ENCODE measurements around the gene EPB41L1.
A peak's percentile ranks its signal among the peaks of the same experiment; 100 is the strongest.

Gene EPB41L1

DNA sequence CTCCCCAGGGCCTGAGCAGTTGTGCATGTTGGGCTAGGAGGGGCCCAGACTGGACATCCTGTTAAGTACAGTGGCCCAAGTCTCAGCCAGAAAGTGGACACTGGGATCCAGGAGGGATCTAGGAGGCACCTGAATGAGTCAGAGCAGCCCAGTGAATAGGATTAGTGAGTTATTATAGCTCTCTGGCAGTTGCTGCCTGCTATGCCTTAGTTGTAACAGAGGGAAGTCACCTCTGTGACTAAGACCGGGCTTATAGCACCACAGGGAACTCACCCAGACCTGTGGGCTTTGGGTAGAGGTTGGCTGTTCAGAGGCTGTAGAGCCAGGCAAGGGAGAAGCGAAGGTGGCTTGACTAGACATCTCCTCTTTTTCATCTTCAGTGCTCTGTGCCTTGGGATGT lies 42.7 kb downstream of the EPB41L1 start:
- DNase-seq: no peak

DNA sequence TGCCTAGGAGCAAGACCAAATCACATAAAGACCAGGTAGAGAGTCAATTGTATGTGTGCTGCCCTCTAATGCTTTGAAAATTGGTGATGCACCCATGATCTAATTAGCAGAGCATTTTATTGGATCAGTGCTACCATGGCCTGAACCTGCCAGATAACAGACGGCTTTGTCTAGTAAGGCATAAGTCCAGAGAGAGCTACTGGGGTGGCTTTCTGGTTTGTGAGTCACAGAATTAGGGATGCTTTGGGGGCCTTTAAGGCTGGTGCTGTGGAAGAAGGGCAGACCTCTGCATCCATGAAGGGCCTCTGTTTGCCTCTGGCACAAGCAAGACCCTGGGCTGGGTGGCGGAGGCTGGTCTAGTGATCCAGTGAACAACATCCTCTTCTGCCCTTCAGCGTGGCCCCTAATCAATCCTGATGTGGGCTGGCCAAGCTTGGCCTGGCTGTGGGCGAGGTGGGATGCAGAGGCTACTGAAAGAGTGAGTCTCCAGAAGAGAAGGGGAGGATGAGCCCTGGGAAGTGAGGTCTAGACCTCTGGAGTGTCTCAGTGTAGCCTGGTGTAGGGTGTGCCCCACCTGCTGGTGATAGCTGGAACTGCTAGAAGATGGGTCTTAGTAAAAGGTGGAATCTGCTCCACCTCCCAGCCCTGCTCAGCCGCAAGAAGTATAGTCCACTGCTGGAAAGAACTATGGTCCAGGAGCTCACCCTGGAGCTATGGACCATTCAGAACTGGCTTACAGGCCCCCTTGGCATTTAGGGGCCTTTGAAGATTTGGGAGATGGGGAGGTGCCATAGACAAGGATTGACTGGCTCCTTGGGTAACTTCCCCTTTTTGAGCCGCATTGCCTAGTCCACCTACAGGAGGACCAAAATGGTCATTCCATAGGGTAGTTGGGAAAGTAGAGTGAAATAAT lies 45.1 kb downstream of the EPB41L1 start:
- peak; percentile 73 for DNase-seq

DNA sequence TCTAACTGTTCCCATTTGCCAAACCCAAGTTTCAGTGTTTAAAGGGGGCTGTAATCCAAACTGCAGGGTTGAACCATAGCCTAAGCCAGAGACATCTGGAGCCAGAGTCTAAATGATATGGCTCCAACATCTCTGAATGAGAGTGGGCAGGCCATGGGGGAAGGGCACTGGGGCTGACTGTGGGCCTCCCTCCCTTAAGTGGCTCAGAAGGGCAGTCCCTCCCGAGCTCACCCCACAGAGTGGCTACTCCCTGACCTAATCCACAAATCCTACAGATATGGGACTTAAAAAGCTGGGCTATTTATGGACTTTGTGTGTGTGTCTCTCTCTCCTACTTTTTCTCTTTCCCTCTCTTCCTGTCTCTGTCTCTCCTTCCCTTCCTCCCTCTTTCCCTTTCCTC lies 45.9 kb downstream of the EPB41L1 start:
- DNase-seq: no peak

DNA sequence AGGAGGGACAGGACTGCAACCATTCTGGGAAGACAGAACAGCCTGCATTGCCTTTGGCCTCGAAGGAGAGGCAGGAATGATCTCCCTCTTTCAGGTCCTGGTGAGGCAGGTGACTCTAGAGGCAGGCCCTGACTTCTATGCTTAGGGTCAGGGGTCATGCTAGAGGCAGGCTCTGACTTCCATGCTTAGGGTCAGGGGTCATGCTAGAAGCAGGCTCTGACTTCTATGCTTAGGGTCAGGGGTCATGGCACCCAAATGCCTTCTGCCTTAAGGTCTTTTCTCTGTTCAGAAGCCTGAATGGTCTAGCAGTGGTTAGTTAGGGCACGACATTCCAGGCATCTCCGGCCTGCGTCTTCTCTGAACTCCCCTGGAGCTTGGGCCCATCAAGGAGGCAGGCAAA lies 46.7 kb downstream of the EPB41L1 start:
- DNase-seq: no peak

DNA sequence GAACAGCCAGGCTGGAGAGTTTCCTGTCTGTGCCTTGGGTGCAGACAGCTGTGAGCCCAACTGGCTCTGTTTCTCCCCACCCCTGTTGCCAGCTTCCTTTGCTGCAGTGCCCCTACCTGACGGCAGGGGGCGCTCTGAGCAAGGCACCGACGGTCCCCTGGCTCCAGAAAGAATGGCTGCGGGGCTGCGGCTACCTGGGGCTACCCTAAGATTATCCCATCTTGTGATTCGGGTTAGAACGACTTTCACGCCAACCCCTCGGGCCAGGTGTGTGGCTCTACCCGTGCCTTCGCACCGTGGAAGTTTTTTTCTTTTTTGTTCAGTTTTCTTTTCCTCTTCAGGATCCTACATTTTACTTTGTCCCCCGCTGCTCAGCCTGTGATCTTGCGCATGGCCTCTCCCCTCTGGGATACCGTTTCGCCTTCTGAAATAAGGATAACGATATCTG lies 48.4 kb downstream of the EPB41L1 start:
- peak; percentile 70 for DNase-seq

DNA sequence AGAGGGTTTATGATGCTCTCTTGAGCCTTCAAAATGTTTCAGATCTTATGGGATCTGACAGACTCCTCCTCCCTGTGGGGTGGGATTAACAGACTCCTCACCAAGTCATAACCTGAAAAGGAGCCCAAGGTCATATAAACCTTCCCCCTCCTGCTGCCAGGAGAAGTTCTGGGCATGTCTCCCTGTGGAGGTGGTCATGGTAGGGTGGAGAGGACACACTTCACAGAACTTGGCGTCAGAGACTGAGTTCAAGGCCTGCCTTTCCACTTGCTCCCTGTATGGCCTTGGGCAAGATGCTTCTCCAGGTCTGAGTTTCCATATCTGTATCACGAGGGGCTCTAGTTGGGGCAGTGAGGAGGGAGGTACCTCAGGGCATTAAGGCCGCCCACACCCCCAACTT lies 49.3 kb downstream of the EPB41L1 start:
- DNase-seq: no peak

DNA sequence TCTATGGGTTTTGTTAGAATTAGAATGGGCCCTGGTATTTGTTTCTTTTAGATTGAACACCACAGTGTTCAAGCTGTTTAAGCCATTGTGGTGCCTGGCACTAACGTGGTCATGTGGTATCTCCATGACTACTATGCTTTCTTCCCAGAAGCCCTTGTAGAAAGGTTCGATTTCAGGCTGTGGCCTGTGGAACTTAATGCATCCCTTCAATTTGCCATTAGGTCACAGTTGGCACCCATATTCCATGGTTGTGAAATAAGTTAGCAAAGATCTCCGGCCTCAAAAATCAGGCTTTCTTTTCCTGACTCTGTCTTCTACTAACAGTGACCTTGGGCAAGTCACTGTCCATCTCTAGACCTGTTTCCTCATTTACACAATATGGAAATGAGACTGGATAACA lies 50.5 kb downstream of the EPB41L1 start:
- no peak for DNase-seq

DNA sequence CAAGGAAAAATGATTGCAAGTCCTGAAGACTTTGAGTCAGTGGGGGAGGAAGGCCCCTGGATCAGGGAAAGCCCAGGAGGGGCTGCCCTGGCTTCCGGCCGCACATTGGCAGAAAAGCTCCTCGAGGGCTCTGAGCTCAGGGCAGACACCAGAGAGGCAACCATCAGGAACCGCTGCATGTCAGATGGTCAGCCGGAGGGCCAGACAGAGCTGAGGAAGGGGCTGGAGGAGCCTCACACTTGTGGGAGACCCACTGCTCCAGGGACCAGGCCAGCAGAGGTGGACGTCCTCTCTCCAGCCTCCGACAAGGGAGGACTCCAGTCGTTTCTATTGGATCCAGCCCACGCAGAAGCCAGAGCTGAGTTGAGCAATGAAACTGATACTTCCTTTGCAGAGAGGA lies 51.5 kb downstream of the EPB41L1 start:
- DNase-seq: no peak

DNA sequence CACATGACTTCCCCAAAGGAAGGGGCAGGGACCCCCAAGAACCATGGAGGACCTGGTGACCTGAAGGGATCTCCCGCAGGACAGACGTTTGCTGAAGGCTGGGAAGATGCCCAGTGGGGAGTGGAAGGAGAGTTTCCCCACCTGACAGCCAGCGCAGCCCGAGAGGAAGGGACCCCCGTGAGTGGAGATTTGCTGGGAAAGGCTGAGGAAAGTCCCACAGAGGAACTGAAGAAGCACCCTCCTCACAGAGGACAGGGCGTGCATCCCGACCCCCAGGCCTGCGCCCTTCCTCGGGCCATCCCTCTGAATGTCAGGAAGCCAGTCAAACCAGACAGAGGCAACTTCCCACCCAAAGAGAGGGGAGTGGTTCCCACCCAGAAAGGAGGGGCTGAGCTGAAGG lies 52.1 kb downstream of the EPB41L1 start:
- DNase-seq: no peak

DNA sequence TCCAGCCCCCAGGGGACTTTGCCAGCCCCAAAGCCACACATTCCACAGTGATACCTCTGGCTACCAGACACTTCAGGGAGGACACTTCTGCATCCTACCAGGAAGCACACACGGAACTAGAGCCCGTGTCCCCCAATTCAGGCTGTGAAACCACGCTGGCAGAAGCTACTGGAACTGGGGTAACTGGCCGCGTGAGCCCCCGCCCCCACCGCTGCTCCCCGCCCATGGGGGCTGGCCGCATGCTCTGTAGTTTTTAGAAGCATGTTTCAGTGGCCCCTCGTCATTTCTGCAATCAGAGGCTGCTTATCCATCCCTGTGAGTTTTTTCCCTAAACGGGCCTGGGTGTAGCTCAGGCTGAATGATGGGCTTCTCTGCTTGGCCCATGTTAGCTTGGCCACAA lies 53.1 kb downstream of the EPB41L1 start:
- DNase-seq: no peak

DNA sequence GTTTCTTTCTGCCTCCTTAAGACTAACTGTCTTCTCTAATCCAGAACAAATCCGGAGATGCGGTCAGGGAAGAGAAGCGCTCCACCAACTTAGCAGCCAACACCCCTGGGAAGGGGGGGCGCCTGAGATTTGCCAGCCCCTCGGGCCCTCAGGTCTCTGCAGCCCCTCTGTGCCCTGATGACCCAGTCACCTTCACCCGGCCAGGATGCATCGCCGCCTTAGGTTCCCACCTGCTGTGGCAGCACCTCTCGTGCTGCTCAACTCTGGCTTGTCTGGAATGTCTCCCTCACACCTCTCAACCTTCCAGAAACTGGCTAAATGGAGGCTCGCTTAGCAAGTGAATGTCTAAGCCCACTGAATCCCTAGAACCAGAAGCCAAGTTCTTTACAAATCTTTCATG lies 53.7 kb downstream of the EPB41L1 start:
- no peak for DNase-seq

DNA sequence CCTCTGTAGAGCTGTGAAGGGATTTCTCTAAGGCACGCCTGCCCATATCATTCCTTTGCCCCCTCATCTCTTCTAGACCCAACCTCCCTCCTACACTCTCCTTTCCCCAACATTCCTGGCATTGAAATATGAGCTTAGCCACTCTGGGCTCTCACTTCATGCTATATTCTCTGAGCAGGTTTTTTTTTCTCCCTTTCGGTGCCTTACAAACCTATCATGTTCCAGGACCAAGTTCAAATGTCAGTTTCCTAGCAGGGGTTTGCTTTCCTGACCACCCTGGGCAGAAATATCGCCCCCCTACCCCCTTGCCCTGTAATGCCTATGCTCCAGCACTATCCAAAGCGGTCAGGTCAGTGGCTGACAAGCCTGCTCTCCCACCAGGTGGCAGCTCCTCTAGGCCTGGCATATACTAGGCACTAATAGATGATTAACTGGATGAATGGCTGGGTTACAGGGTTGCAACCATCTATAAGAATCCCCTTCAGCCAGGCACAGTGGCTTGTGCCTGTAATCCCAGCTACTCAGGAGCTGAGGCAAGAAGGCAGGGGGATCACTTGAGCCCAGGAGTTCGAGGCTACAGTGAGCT lies 56.0 kb downstream of the EPB41L1 start:
- DNase-seq: no peak

DNA sequence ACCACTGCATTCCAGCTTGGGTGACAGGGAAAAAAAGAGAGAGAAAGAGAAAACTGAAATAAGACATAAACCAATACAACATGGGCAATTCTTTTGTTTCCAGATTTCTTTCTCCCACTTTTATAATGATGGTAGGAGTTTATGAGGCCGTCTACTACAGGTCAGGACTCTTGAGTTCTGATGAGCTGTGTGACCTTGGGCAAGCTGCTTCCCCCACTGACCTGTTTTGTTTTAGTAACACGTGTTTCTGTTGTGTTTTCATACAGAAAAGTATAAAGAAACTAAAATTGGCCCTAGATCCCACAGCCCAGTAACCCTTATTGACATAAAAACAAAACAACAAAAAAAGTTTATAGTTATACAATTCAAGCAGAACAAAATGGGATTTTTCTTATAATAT lies 58.8 kb downstream of the EPB41L1 start:
- DNase-seq: no peak

DNA sequence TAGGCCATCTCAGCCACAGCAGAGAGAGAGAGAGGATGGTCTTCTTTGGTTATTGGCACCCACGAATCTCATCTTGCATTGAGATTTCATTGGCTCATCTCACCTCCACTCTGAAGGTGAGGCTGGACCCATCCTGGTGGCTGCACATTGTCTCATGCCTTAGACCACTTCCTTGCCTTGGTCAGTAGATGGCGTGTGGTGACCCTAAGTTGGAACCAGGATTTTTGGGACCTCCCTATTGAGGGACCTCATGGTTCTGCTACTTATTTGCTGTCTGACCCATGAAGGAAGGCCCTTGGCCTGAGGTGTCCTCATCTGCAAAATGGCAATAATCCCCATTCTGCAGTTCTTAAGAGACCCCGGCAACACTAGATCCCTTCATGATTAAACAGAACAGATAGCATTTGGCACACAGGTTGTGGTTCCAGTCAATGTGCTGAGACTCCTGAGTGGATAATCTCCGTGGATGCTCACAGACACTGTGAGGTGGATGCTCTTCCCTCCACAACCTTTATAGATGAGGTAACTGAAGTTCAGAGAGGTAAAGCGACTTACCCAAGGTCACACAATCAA lies 60.2 kb downstream of the EPB41L1 start:
- DNase-seq: no peak

DNA sequence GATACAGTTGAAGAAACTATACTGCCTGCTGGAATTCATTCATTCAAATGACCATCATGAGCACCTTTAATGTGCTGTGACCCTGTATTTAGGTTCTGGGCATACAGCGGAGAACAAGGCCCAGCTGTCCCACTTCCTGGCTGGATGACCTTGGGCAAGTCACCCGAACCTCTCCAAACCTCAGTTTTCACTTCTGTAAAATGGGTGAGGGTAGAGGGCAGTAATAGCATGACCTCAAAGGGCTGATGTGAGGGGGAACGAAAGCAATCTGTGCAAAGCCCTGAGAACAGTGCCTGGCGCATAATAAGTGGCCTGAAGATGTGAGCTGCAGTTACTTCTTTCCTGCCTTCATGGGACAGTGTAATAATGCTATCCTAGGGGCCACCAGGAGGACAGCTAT lies 61.2 kb downstream of the EPB41L1 start:
- no peak for DNase-seq

DNA sequence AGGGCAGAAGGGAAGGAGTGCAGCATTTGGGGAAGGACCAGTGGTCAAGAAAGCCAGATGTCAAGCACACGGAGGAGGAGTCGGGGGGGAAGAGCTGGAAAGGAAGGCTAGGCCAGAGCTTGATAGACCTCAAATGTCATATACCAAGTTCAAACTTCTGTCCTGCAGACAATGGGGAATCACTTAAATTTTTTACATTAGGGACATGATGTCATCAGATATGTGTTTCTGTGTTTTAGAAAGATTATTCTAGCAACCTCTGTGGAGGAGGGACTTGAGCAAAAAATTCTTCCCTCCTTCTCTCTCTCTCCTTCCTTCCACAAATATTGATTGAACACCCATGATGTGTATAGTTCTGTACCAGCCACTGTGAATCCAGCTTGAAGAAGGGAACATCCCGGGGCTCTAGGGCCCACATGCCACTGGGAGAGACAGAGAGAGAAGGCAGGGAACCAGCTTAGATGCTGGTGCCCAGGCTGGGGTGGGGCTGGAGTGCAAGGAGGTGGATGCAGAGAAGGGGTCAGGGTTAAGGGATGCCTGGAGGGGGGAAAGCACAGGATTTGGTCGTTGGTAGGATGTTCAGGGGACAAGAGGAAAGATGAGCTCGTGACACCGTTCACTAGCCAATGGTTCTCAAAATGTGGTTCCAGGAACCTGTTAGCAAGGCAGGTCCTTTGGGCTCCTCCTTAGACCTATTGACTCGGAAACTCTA lies 61.9 kb downstream of the EPB41L1 start:
- DNase-seq: no peak

DNA sequence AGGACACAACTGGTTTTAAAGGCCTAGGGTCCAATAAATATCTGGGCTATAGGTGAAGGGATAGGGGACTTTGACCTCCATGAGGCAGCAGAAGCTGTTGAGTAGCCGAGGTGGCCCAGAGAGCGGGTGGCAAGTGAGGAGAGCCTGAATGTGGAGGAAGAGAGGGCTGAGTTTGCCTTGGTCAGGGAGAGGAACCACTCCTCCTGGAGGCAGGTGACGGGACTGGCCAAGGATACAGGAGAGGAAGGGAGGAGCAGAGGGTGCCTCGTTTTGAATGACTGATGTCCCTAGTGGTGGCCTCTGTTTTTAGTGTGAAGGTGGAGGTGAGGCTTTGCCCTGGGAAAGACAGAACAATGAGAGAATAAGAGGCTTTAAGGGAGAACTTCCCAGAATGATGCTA lies 62.7 kb downstream of the EPB41L1 start:
- no peak for DNase-seq

DNA sequence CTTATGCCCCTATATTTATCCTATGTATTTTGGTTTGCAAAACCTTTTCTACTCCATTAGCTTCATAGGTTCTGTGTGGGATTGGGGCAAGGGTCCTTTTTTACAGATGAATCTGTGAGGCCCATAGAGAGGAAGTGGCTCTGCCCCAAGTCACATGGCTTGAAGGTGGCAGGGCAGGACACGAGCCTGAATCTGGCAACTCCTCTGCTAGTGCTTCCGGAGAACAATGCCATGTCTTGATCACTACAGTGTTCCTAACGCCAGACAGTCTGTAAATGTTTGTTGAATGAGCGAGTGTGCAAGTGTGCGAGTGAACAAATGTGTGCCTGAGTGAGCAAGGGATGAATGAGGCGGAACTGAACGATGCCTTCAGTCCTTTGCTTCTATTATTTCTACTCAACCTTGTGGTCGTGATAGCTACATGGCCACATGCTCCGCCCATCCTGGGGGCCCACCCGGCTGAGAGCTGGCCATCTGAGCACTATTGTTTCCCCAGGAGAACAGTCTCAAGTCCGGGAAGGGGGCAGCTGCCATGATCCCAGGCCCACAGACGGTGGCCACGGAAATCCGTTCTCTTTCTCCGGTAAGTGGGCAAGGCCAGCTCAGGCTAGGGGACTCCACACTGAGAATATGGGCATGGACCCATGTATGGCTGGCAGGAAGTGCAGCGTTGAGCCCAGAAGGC lies 64.0 kb downstream of the EPB41L1 start:
- no peak for DNase-seq

DNA sequence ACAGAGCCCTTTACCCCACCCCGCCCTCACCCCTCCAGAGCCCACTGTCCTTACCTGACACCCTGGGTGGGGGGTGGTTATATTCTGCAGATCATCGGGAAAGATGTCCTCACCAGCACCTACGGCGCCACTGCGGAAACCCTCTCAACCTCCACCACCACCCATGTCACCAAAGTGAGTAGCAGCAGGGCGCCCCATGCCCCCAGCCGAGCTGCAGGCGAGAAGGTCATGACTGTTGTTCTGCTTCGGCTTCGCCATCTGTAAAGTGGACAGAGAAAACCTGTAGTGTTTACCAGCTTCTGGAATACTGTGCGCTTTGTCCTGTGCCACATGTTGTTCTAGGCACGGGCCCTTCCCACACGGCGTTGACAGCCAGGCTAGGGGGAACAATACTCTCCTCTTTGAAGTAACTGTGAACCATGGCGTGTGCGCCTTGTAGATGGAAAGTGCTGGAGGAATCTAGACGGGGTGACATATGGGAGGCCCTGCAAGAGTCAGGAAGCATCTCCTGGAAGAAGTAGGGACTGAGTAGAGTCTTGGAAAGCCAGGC lies 65.2 kb downstream of the EPB41L1 start:
- peak; percentile 61 for DNase-seq

DNA sequence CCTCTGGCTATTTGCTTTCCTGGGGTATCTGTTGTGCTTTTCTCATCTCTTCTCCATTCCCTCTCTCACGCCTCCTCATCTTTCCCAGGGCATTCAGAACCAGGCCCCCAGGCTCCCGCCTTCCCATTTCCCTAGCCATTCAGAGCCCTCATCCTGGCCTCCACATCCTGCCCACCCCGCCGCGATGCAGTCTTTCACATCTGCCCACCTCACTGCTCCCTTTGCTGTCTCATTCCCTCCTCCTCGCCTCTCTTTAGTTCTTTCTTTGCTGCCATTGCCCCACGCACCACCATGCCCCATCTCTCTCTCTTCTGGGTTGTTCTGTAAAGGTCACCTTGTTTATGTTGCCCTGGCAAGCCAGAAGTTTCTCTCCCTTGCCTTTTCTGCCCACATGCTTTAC lies 71.1 kb downstream of the EPB41L1 start:
- no peak for DNase-seq

DNA sequence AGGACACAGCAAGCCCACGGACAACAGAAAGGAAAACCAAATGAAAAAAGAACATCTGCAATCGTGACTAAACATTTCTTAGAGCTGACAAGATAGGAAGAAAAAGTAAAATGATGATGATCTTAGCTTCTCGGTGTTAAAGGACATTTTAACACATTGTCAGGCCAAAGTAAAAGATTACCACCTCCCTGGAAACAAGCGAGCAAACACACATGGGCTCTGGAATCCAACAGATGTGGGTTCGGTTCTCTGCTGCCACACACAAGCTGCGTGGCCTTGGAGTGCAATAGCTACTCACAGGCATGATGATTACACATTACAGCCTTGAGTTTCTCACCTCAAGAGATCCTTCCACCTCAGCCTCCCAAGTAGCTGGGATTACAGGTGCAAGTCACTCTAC lies 74.2 kb downstream of the EPB41L1 start:
- DNase-seq: no peak

DNA sequence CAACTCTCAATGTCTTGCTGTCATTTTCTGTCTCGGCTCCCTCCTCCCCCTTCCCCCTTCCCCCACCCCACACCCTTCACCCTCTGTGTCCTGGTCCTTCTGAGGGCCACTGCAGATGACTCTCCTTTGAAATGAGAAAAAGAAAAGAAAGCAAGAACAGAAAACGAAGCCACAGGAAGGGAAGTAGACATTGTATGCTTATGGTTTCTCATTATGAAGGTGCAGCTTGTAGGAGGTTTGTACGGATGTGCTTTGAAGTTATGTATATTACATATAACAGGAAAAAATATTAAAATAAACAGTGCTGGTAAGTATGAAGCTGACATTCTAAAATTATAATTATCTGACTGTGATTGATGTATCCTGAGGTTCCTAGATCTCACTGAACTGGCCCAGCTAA lies 75.5 kb downstream of the EPB41L1 start:
- DNase-seq: no peak

DNA sequence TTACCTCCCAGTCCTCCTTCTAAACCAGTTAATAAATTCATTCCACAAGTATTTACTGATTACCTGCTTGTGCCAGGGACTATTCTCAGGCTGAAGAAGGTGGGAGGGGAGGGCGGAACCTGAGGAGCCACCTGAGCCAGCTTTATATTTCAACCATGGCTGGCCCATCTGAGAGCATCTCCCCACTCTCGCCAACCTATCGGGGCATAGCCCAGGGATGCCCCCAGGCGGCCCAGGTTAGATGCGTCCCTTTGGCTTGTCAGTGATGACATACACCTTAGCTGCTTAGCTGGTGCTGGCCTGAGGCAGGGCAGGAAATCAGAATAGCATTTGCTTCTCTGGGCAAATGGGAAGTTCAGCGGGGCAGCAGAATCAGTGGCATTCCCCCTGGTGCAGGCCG lies 76.8 kb downstream of the EPB41L1 start:
- DNase-seq: no peak

All from midbrain (tissue), 1 donor.